K562 (cell line): ENCODE results near the gene ABHD8. TPM values are rescaled to one million over a fixed set of nuclear protein-coding genes. Genes with fewer than 3 reads are reported as not detected.

Experiments used
- CTBP1 ChIP-seq: fragments of 450-650 bp; IDR thresholded peaks from 2 replicates; pipeline ENCODE4 v1.6.1; 2016; ENCODE audit warnings: borderline replicate concordance
- ELF2 ChIP-seq: fragments of 250-450 bp; sonication (Bioruptor Pico); IDR thresholded peaks from 2 replicates; pipeline ENCODE4 v1.5.0; 2021; ENCODE audit warnings: mild to moderate bottlenecking
- MCM7 ChIP-seq, 2 experiments: fragments of 450-650 bp; IDR thresholded peaks; 2 replicates each; pipeline ENCODE4 v1.6.1; 2016 to 2018
- STAT6 ChIP-seq: sonication (generic); formaldehyde crosslinking; IDR thresholded peaks from 2 replicates; pipeline ENCODE4 v1.8.1; 2023; ENCODE audit warnings: mild to moderate bottlenecking, missing genetic modification reagents
- TCF15 ChIP-seq: fragments of 250-450 bp; sonication (Bioruptor Pico); IDR thresholded peaks from 2 replicates; pipeline ENCODE4 v1.8.0; 2022; ENCODE audit warnings: moderate library complexity, mild to moderate bottlenecking, inconsistent platforms
- ZBTB7A ChIP-seq: IDR thresholded peaks from 2 replicates; pipeline ENCODE4 v1.6.1; 2011; ENCODE audit warnings: low read depth, mild to moderate bottlenecking, low read length, moderate library complexity, borderline replicate concordance; ENCODE audit not compliant: control insufficient read depth
- ZC3H11A ChIP-seq: IDR thresholded peaks from 2 replicates; pipeline ENCODE4 v1.6.1; 2012; ENCODE audit warnings: low read depth, low read length, improper control_type of control experiment
- ZNF143 ChIP-seq: sonication (generic); formaldehyde crosslinking; IDR thresholded peaks from 2 replicates; pipeline ENCODE4 v1.9.0; 2022; ENCODE audit warnings: mild to moderate bottlenecking, missing genetic modification reagents
- ZNF384 ChIP-seq: IDR thresholded peaks from 2 replicates; pipeline ENCODE4 v1.6.1; 2012; ENCODE audit warnings: low read depth, low read length, improper control_type of control experiment
- ZNF395 ChIP-seq: fragments of 200-800 bp; sonication (Bioruptor generic); IDR thresholded peaks from 2 replicates; pipeline ENCODE4 v1.6.1; 2017; ENCODE audit warnings: missing genetic modification characterization, missing compliant biosample characterization
- polyA plus RNA-seq, 8 experiments: library from polyadenylated mRNA; depleted of rRNA in 4 of 8; stranded (reverse) in 5 of 8; unstranded in 3 of 8; fragments of >200 nt; fragmentation: Nextera tagmentation in 2 of 8; fragmentation: Illumina TruSeq in 1 of 8; extraction: Ambion mirVana in 2 of 8; extraction: Trizol in 1 of 8; gene quantifications; 2 replicates each; pipeline versions ENCODE4 v1.2.1 to v1.2.3, GENCODE V29; 2011 to 2014; ENCODE audit warnings: inconsistent platforms in 1 of 8, missing spikeins in 1 of 8
- total RNA-seq, 7 experiments: library from RNA; depleted of rRNA in 6 of 7; stranded (reverse); fragments of >200 nt in 6 of 7; fragmentation: Illumina TruSeq in 2 of 7; extraction: Trizol in 2 of 7; gene quantifications; 2 replicates each; pipeline versions ENCODE4 v1.2.1 to v1.2.3, GENCODE V29; 2011 to 2021; ENCODE audit warnings: low replicate concordance in 1 of 7
- TF ChIP-seq, protein P1 (sequence below): fragments of 200-800 bp; sonication (Bioruptor generic); IDR thresholded peaks from 2 replicates; pipeline ENCODE4 v1.6.1; 2016; ENCODE audit warnings: missing genetic modification characterization, missing compliant biosample characterization
- TF ChIP-seq, protein P2 (sequence below): fragments of 450-650 bp; formaldehyde crosslinking; IDR thresholded peaks from 2 replicates; pipeline ENCODE4 v1.4.0; 2022; ENCODE audit warnings: missing genetic modification characterization
- TF ChIP-seq, protein P3 (sequence below): fragments of 250-450 bp; sonication (Bioruptor Pico); IDR thresholded peaks from 2 replicates; pipeline ENCODE4 v1.4.0; 2020; ENCODE audit warnings: mild to moderate bottlenecking

ABHD8 gene
- total and polyA plus RNA-seq, 9 of the 15 experiments (the other 6 are each of a cell fraction or from before 2014, with no cell fraction given): 0.04 to 6.6 (median 2.0) TPM; not detected in 1

GRCh38 chr19:17334414-17335409, 31.5 kb upstream of the ABHD8 start, which contains the start of gene ANO8 (continued):
- no peak for TF ChIP-seq ZNF395 (CRISPR knock-in tag)
- peak; percentile 51; the same call in 1 of the 2 replicates for TF ChIP-seq ZNF384
- TF ChIP-seq STAT6 (CRISPR knock-in tag): no peak; the same call in 1 of the 2 replicates
- no peak for TF ChIP-seq MCM7 (IDR thresholded peaks at IDR 0.05)
- no peak for TF ChIP-seq TCF15
- 0 out of 2 replicates have a peak, but pooled peaks have one; percentile 67 for TF ChIP-seq ZC3H11A
- no peak for TF ChIP-seq ZNF143 (CRISPR knock-in tag)
- TF ChIP-seq, protein P1, sequence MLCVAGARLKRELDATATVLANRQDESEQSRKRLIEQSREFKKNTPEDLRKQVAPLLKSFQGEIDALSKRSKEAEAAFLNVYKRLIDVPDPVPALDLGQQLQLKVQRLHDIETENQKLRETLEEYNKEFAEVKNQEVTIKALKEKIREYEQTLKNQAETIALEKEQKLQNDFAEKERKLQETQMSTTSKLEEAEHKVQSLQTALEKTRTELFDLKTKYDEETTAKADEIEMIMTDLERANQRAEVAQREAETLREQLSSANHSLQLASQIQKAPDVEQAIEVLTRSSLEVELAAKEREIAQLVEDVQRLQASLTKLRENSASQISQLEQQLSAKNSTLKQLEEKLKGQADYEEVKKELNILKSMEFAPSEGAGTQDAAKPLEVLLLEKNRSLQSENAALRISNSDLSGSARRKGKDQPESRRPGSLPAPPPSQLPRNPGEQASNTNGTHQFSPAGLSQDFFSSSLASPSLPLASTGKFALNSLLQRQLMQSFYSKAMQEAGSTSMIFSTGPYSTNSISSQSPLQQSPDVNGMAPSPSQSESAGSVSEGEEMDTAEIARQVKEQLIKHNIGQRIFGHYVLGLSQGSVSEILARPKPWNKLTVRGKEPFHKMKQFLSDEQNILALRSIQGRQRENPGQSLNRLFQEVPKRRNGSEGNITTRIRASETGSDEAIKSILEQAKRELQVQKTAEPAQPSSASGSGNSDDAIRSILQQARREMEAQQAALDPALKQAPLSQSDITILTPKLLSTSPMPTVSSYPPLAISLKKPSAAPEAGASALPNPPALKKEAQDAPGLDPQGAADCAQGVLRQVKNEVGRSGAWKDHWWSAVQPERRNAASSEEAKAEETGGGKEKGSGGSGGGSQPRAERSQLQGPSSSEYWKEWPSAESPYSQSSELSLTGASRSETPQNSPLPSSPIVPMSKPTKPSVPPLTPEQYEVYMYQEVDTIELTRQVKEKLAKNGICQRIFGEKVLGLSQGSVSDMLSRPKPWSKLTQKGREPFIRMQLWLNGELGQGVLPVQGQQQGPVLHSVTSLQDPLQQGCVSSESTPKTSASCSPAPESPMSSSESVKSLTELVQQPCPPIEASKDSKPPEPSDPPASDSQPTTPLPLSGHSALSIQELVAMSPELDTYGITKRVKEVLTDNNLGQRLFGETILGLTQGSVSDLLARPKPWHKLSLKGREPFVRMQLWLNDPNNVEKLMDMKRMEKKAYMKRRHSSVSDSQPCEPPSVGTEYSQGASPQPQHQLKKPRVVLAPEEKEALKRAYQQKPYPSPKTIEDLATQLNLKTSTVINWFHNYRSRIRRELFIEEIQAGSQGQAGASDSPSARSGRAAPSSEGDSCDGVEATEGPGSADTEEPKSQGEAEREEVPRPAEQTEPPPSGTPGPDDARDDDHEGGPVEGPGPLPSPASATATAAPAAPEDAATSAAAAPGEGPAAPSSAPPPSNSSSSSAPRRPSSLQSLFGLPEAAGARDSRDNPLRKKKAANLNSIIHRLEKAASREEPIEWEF (CRISPR knock-in tag): no peak
- TF ChIP-seq CTBP1: peak; percentile 98
- peak; percentile 79 for TF ChIP-seq ZBTB7A
- TF ChIP-seq, protein P2, sequence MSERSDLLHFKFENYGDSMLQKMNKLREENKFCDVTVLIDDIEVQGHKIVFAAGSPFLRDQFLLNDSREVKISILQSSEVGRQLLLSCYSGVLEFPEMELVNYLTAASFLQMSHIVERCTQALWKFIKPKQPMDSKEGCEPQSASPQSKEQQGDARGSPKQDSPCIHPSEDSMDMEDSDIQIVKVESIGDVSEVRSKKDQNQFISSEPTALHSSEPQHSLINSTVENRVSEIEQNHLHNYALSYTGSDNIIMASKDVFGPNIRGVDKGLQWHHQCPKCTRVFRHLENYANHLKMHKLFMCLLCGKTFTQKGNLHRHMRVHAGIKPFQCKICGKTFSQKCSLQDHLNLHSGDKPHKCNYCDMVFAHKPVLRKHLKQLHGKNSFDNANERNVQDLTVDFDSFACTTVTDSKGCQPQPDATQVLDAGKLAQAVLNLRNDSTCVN (CRISPR knock-in tag): no peak
- peak; percentile 61; the same call in 1 of the 2 replicates for TF ChIP-seq ELF2 (CRISPR knock-in tag)
- TF ChIP-seq, protein P3, sequence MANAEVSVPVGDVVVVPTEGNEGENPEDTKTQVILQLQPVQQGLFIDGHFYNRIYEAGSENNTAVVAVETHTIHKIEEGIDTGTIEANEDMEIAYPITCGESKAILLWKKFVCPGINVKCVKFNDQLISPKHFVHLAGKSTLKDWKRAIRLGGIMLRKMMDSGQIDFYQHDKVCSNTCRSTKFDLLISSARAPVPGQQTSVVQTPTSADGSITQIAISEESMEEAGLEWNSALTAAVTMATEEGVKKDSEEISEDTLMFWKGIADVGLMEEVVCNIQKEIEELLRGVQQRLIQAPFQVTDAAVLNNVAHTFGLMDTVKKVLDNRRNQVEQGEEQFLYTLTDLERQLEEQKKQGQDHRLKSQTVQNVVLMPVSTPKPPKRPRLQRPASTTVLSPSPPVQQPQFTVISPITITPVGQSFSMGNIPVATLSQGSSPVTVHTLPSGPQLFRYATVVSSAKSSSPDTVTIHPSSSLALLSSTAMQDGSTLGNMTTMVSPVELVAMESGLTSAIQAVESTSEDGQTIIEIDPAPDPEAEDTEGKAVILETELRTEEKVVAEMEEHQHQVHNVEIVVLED (CRISPR knock-in tag): no peak
